H9 (cell line): ENCODE data around the gene NR3C2. TPM values are rescaled to one million over a fixed set of nuclear protein-coding genes. Genes with fewer than 3 reads are reported as not detected.

Source experiments
- DNase-seq: peaks from one replicate; pipeline ENCODE4 v3.0.0-alpha.2; 2017
- H2AFZ ChIP-seq: one replicate; pipeline ENCODE4 v1.6.1; 2013; ENCODE audit warnings: mild to moderate bottlenecking, low read length, control low read depth, moderate library complexity
- H2AK5ac ChIP-seq: 2 replicates; pipeline ENCODE4 v1.6.1; 2013; ENCODE audit warnings: low read length, control low read depth, mixed read lengths; ENCODE audit not compliant: insufficient read length
- H2BK120ac ChIP-seq: one replicate; pipeline ENCODE4 v1.6.1; 2013; ENCODE audit warnings: low read depth, mild to moderate bottlenecking, low read length, control low read depth, inconsistent platforms; ENCODE audit not compliant: poor library complexity, severe bottlenecking
- H2BK12ac ChIP-seq: 2 replicates; pipeline ENCODE4 v1.6.1; 2013; ENCODE audit warnings: low read length, control low read depth, mixed read lengths, low read depth; ENCODE audit not compliant: insufficient read length
- H2BK15ac ChIP-seq: 2 replicates; pipeline ENCODE4 v1.6.1; 2013; ENCODE audit warnings: low read depth, low read length, control low read depth
- H2BK20ac ChIP-seq: one replicate; pipeline ENCODE4 v1.6.1; 2013; ENCODE audit warnings: low read depth, mild to moderate bottlenecking, low read length, control low read depth, inconsistent platforms; ENCODE audit not compliant: poor library complexity, severe bottlenecking
- H2BK5ac ChIP-seq: 2 replicates; pipeline ENCODE4 v1.6.1; 2013; ENCODE audit warnings: low read length, control low read depth, mixed read lengths; ENCODE audit not compliant: insufficient read length
- H3K14ac ChIP-seq: 2 replicates; pipeline ENCODE4 v1.6.1; 2013; ENCODE audit warnings: low read length, control low read depth; ENCODE audit not compliant: insufficient read depth
- H3K18ac ChIP-seq: 2 replicates; pipeline ENCODE4 v1.6.1; 2013; ENCODE audit warnings: low read depth, mild to moderate bottlenecking, mixed read lengths, low read length, control low read depth; ENCODE audit not compliant: insufficient read length
- H3K23ac ChIP-seq: 2 replicates; pipeline ENCODE4 v1.6.1; 2013; ENCODE audit warnings: low read length, control low read depth, mixed read lengths, low read depth; ENCODE audit not compliant: insufficient read length
- H3K23me2 ChIP-seq: 2 replicates; pipeline ENCODE4 v1.6.1; 2013; ENCODE audit warnings: low read depth, mild to moderate bottlenecking, mixed read lengths, low read length, control low read depth; ENCODE audit not compliant: insufficient read length, poor library complexity, severe bottlenecking
- H3K27ac ChIP-seq: 2 replicates; pipeline ENCODE4 v1.5.1; 2013; ENCODE audit warnings: low read length, control low read depth, mixed read lengths, low read depth; ENCODE audit not compliant: insufficient read length
- H3K27me3 ChIP-seq: 2 replicates; pipeline ENCODE4 v1.6.1; 2013; ENCODE audit warnings: low read length, control low read depth, inconsistent platforms; ENCODE audit not compliant: insufficient read depth
- H3K4ac ChIP-seq: 2 replicates; pipeline ENCODE4 v1.6.1; 2013; ENCODE audit warnings: low read depth, mild to moderate bottlenecking, control low read depth, inconsistent platforms, low read length, moderate library complexity
- H3K4me1 ChIP-seq: 2 replicates; pipeline ENCODE4 v1.6.1; 2013; ENCODE audit warnings: low read length, control low read depth, inconsistent platforms; ENCODE audit not compliant: insufficient read depth
- H3K4me2 ChIP-seq: 2 replicates; pipeline ENCODE4 v1.6.1; 2013; ENCODE audit warnings: low read length, control low read depth, mixed read lengths; ENCODE audit not compliant: insufficient read length, insufficient read depth
- H3K56ac ChIP-seq: 2 replicates; pipeline ENCODE4 v1.6.1; 2013; ENCODE audit warnings: low read depth, mild to moderate bottlenecking, mixed read lengths, low read length, control low read depth; ENCODE audit not compliant: insufficient read length
- H3K79me1 ChIP-seq: 2 replicates; pipeline ENCODE4 v1.6.1; 2013; ENCODE audit warnings: low read depth, mild to moderate bottlenecking, moderate library complexity, low read length, control low read depth, inconsistent platforms; ENCODE audit not compliant: insufficient read depth, poor library complexity, severe bottlenecking
- H3K79me2 ChIP-seq: 2 replicates; pipeline ENCODE4 v1.6.1; 2013; ENCODE audit warnings: low read length, control low read depth, inconsistent platforms; ENCODE audit not compliant: insufficient read depth
- H3K9ac ChIP-seq: 2 replicates; pipeline ENCODE4 v1.6.1; 2013; ENCODE audit warnings: low read length, control low read depth, mixed read lengths; ENCODE audit not compliant: insufficient read length; ENCODE audit errors: extremely low read depth
- H3K9me3 ChIP-seq: one replicate; pipeline ENCODE4 v1.6.1; 2013; ENCODE audit warnings: low read depth, low read length, inconsistent platforms; ENCODE audit not compliant: control insufficient read depth
- H3T11ph ChIP-seq: one replicate; pipeline ENCODE4 v1.6.1; 2013; ENCODE audit warnings: mild to moderate bottlenecking, low read length, control low read depth, inconsistent platforms
- H4K20me1 ChIP-seq: one replicate; pipeline ENCODE4 v1.6.1; 2013; ENCODE audit not compliant: control insufficient read depth, insufficient read length, insufficient read depth
- H4K5ac ChIP-seq: 2 replicates; pipeline ENCODE4 v1.6.1; 2013; ENCODE audit warnings: low read depth, mild to moderate bottlenecking, mixed read lengths, low read length, control low read depth; ENCODE audit not compliant: insufficient read length
- H4K8ac ChIP-seq: replicated peaks from 2 replicates; pipeline ENCODE4 v1.6.1; 2013; ENCODE audit warnings: low read length, control low read depth, mixed read lengths, low read depth; ENCODE audit not compliant: insufficient read length
- H4K91ac ChIP-seq: 2 replicates; pipeline ENCODE4 v1.6.1; 2013; ENCODE audit warnings: low read depth, mild to moderate bottlenecking, moderate library complexity, mixed read lengths, low read length, control low read depth; ENCODE audit not compliant: insufficient read length
- H3K27ac Mint-ChIP-seq, 3 experiments: 2 replicates in 2 of 3; 3 replicates in 1 of 3; pipeline ENCODE4 v1.8.0; 2020 to 2021; ENCODE audit warnings: mixed read lengths in 3 of 3, mild to moderate bottlenecking in 1 of 3, moderate library complexity in 1 of 3
- H3K27me3 Mint-ChIP-seq: 2 replicates; pipeline ENCODE4 v1.8.0; 2021; ENCODE audit warnings: low read depth, mild to moderate bottlenecking, moderate library complexity, mixed read lengths
- H3K36me3 Mint-ChIP-seq, 3 experiments: 2 replicates in 2 of 3; 3 replicates in 1 of 3; pipeline ENCODE4 v1.8.0; 2020 to 2021; ENCODE audit warnings: low read depth in 3 of 3, mixed read lengths in 3 of 3; ENCODE audit not compliant: insufficient read depth in 1 of 3
- H3K4me1 Mint-ChIP-seq, 2 experiments: 2 replicates each; pipeline ENCODE4 v1.8.0; 2020; ENCODE audit warnings: mixed read lengths in 2 of 2
- H3K4me3 Mint-ChIP-seq, 2 experiments: 2 replicates in 1 of 2; 3 replicates in 1 of 2; pipeline ENCODE4 v1.8.0; 2020 to 2021; ENCODE audit warnings: mild to moderate bottlenecking in 2 of 2, mixed read lengths in 2 of 2, moderate library complexity in 1 of 2
- H3K9me3 Mint-ChIP-seq, 2 experiments: 2 replicates in 1 of 2; 3 replicates in 1 of 2; pipeline ENCODE4 v1.8.0; 2020; ENCODE audit warnings: mild to moderate bottlenecking in 2 of 2, mixed read lengths in 2 of 2, moderate library complexity in 1 of 2
- CTCF ChIP-seq: fragments of 200-600 bp; sonication (generic); conservative IDR thresholded peaks from 3 replicates; pipeline ENCODE4 v1.8.0; 2021; ENCODE audit warnings: antibody characterized with exemption, mild to moderate bottlenecking
- WGBS: extraction: QIAGEN DNeasy Blood & Tissue Kit; methylation state at CpG from one replicate; pipeline ENCODE4 v1.1.7; 2013; ENCODE audit warnings: missing lambda C conversion rate, low lambda C conversion rate, mixed read lengths; ENCODE audit not compliant: insufficient read length; ENCODE audit errors: extremely low coverage; 5-methylcytosine and 5-hydroxymethylcytosine counted together
- total RNA-seq: library from RNA; stranded (reverse); gene quantifications from 2 replicates; pipeline ENCODE4 v1.2.1, GENCODE V29; 2021

NR3C2 gene
- total RNA-seq, 1 experiment from 2014 or later = 1.4 TPM

- TF ChIP-seq CTCF = no peak
- Histone ChIP-seq H2BK5ac (no peak overlapping the region), H3K27me3 (no peaks in the 10 kb centered on the region), H2AFZ (no peak overlapping the region), H3K23me2 (no peaks in the 10 kb centered on the region), H2AK5ac (no peak overlapping the region), H3K9me3 (no peaks in the 10 kb centered on the region), H4K8ac (no peak overlapping the region), H3K4me1 (peaks cover 4% of the 10 kb centered on the region; the same call in 1 of the 2 replicates), H3K18ac (no peak overlapping the region), H3K14ac (no peak overlapping the region), H3T11ph (no peak overlapping the region), H2BK12ac (no peak overlapping the region), H4K20me1 (no peaks in the 10 kb centered on the region), H2BK120ac (no peak overlapping the region), H4K5ac (no peak overlapping the region), H3K79me2 (no peaks in the 10 kb centered on the region), H3K23ac (no peak overlapping the region), H2BK15ac (no peak overlapping the region), H2BK20ac (no peak overlapping the region), H3K4me2 (no peak overlapping the region), H3K79me1 (no peaks in the 10 kb centered on the region), H3K4ac (no peak overlapping the region), H3K9ac (no peak overlapping the region), H3K27ac (no peak overlapping the region), H3K56ac (no peak overlapping the region), H4K91ac (no peak overlapping the region)
- H3K27ac Mint-ChIP-seq = peak overlapping the region in 2 of 3 experiments; percentile 34 to 97; a peak in 2 of 7 replicates
- no peaks in the 10 kb centered on the region for H3K9me3 Mint-ChIP-seq
- WGBS = no CpG with 5 or more reads among the region's 11 CpGs
- H3K27me3 Mint-ChIP-seq = no peaks in the 10 kb centered on the region
- DNase-seq = no peak
- H3K4me1 Mint-ChIP-seq = peaks cover 11 to 12% of the 10 kb centered on the region in 2 experiments
- no peaks in the 10 kb centered on the region for H3K36me3 Mint-ChIP-seq
- no peak overlapping the region for H3K4me3 Mint-ChIP-seq
Observed at GRCh38 chr4:148092316-148093014, 349.7 kb downstream of the NR3C2 start.
